Vagina (tissue), 2 donors: ENCODE results near the gene TPSD1. TPM values are rescaled to one million over a fixed set of nuclear protein-coding genes. Genes with fewer than 3 reads are reported as not detected.

Experiments used
- DNase-seq, 2 donors: peaks; one replicate each; pipeline ENCODE4 v3.0.0-alpha.2; 2017; ENCODE audit errors: extremely low spot score in 2 of 2
- H3K27ac ChIP-seq: fragments of 200-600 bp; sonication (generic); one replicate; pipeline ENCODE4 v1.5.1; 2019
- H3K27me3 ChIP-seq: fragments of 200-600 bp; sonication (generic); one replicate; pipeline ENCODE4 v1.5.1; 2019
- H3K36me3 ChIP-seq, 2 donors: fragments of 200-600 bp; sonication (generic); one replicate each; pipeline ENCODE4 v1.5.1; 2017 to 2019
- H3K4me1 ChIP-seq: fragments of 200-600 bp; sonication (generic); one replicate; pipeline ENCODE4 v1.5.1; 2019
- H3K4me3 ChIP-seq, 2 donors: fragments of 200-600 bp; sonication (generic); 1 replicate in 1 of 2; 2 replicates in 1 of 2; pipeline ENCODE4 v1.5.1; 2016 to 2019
- H3K9me3 ChIP-seq: fragments of 200-600 bp; sonication (generic); one replicate; pipeline ENCODE4 v1.5.1; 2019
- POLR2A ChIP-seq, 2 donors: fragments of 450-650 bp; IDR thresholded peaks; one replicate each; pipeline ENCODE4 v1.6.1; 2017; ENCODE audit warnings: antibody characterized with exemption in 2 of 2, mild to moderate bottlenecking in 2 of 2, moderate library complexity in 2 of 2
- POLR2AphosphoS5 ChIP-seq, 2 donors: sonication (generic); formaldehyde crosslinking; IDR thresholded peaks; one replicate each; pipeline ENCODE4 v1.9.0; 2017; ENCODE audit warnings: antibody characterized with exemption in 2 of 2, mild to moderate bottlenecking in 2 of 2, low read depth in 1 of 2; ENCODE audit not compliant: insufficient read depth in 1 of 2
- intact Hi-C: fragments of 100-400 bp; cut with DNase I; formaldehyde crosslinking; loops from one replicate; pipeline ENCODE4 v1.15.1; 2023
- total RNA-seq: library from RNA; depleted of rRNA; stranded (reverse); fragments of >200 nt; gene quantifications from one replicate; pipeline ENCODE4 v1.2.3, GENCODE V29; 2016
- TF ChIP-seq, protein P1 (sequence below), 3 experiments: fragments of 450-650 bp in 2 of 3; fragments of 200-600 bp in 1 of 3; sonication (generic) in 1 of 3; IDR thresholded peaks; one replicate each; pipeline ENCODE4 v1.5.1; 2017 to 2019; ENCODE audit warnings: antibody characterized with exemption in 3 of 3, mild to moderate bottlenecking in 2 of 3, moderate library complexity in 2 of 3

The TPSD1 gene
- total RNA-seq, 1 donor from 2014 or later, result 7.1 TPM

DNA sequence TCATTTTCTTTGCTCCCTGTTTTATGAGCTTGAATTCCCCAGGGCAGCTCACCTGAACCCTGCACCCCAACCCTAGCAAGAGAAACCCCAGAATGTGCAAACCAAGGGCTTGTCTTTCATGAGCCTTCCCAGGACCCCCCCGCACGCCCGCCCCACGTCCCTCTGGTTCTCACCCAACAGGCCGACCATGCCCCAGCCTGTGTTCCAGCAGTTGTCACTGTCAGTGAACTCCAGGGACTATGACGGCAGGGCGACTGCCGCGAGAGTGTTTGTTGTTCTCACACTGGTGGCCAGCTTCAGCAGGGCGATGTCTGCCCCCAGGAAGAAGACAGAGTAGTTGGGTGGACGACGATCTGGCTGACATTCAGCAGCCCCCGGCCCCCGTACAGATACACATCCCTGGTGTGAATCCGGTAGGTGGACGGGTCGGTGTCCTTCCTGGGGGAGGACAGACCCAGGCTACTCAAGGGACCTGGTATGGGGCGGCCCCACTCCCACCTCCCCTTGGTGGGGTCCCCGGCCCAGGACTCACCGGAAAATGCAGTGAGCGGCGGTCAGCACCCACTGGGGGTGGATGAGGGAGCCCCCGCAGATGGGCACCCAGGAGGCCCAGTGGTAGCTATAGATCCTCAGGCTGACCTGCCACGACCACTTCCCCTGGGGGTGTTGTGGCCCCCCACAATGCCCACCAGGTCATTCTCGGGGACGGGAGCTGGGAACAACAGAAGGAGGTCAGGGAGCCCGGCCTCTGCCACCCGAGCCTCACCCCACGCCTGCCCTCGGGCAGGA is 20.1 kb downstream of the TPSD1 start:
- peaks cover 8% of the 10 kb centered on the region for H3K4me1 ChIP-seq
- no peaks in the 10 kb centered on the region for H3K36me3 ChIP-seq
- intact Hi-C loops, result no loop called here
- H3K4me3 ChIP-seq, result no peak overlapping the region
- no peaks in the 10 kb centered on the region for H3K9me3 ChIP-seq
- DNase-seq, result no peak
- TF ChIP-seq, protein P1, sequence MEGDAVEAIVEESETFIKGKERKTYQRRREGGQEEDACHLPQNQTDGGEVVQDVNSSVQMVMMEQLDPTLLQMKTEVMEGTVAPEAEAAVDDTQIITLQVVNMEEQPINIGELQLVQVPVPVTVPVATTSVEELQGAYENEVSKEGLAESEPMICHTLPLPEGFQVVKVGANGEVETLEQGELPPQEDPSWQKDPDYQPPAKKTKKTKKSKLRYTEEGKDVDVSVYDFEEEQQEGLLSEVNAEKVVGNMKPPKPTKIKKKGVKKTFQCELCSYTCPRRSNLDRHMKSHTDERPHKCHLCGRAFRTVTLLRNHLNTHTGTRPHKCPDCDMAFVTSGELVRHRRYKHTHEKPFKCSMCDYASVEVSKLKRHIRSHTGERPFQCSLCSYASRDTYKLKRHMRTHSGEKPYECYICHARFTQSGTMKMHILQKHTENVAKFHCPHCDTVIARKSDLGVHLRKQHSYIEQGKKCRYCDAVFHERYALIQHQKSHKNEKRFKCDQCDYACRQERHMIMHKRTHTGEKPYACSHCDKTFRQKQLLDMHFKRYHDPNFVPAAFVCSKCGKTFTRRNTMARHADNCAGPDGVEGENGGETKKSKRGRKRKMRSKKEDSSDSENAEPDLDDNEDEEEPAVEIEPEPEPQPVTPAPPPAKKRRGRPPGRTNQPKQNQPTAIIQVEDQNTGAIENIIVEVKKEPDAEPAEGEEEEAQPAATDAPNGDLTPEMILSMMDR (IDR thresholded peaks at IDR 0.05), result no peak
- TF ChIP-seq POLR2AphosphoS5 (IDR thresholded peaks at IDR 0.05; ENCODE audit: insufficient read depth in 1 of 2, low read depth in 1 of 2), result no peak
- no peak for TF ChIP-seq POLR2A (IDR thresholded peaks at IDR 0.05)
- no peaks in the 10 kb centered on the region for H3K27me3 ChIP-seq
- no peak overlapping the region for H3K27ac ChIP-seq

DNA sequence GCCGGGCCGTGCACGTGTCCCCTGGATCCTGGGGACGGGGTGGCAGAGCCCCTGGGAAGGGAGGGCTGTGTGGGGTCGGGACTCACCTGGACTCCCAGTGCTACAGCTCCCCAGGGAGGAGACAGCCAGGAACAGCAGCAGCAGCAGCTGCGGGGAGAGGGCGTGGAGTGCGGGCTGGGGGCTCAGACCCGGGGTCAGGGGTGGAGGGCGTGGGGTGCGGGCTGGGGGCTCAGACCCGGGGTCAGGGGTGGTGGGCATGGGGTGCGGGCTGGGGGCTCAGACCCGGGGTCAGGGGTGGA is 20.7 kb downstream of the TPSD1 start:
- TF ChIP-seq, protein P1 (IDR thresholded peaks at IDR 0.05), result no peak
- no peak for TF ChIP-seq POLR2A (IDR thresholded peaks at IDR 0.05)
- no peak for TF ChIP-seq POLR2AphosphoS5 (IDR thresholded peaks at IDR 0.05; ENCODE audit: insufficient read depth in 1 of 2, low read depth in 1 of 2)
- Histone ChIP-seq H3K27me3 (no peaks in the 10 kb centered on the region), H3K9me3 (no peaks in the 10 kb centered on the region), H3K4me1 (peaks cover 8% of the 10 kb centered on the region), H3K4me3 (no peak overlapping the region), H3K27ac (no peak overlapping the region), H3K36me3 (no peaks in the 10 kb centered on the region)
- intact Hi-C loops, result no loop called here
- DNase-seq, result no peak

DNA sequence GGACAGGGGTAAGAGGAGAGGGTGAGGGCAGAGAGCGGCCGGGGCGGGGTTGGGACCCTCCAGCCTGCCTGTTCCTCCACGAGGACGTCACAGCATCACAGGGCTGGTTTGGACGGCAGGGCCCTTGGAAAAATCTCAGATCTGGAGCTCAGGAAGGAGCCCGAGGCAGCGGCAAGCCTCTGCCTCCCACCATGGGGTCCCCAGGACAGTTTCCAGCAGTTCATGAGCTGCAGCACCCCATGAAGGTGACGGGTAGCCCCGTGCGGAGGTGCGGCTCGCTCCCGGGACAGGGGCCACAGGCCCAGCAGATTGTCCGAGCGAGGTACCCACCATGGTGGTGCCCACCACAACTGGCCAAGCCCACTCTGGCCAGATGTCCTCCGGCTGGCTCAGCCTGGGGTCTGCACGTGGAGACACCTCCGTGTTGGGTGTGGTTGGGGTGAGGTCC is 21.3 kb downstream of the TPSD1 start:
- no peak for DNase-seq
- Histone ChIP-seq H3K4me1 (peaks cover 1% of the 10 kb centered on the region), H3K9me3 (no peaks in the 10 kb centered on the region), H3K4me3 (no peak overlapping the region), H3K27me3 (no peaks in the 10 kb centered on the region), H3K27ac (no peak overlapping the region), H3K36me3 (no peaks in the 10 kb centered on the region)
- TF ChIP-seq POLR2A (IDR thresholded peaks at IDR 0.05) (no peak), POLR2AphosphoS5 (IDR thresholded peaks at IDR 0.05; ENCODE audit: insufficient read depth in 1 of 2, low read depth in 1 of 2) (no peak)
- TF ChIP-seq, protein P1 (IDR thresholded peaks at IDR 0.05), result no peak
- intact Hi-C loops, result no loop called here

DNA sequence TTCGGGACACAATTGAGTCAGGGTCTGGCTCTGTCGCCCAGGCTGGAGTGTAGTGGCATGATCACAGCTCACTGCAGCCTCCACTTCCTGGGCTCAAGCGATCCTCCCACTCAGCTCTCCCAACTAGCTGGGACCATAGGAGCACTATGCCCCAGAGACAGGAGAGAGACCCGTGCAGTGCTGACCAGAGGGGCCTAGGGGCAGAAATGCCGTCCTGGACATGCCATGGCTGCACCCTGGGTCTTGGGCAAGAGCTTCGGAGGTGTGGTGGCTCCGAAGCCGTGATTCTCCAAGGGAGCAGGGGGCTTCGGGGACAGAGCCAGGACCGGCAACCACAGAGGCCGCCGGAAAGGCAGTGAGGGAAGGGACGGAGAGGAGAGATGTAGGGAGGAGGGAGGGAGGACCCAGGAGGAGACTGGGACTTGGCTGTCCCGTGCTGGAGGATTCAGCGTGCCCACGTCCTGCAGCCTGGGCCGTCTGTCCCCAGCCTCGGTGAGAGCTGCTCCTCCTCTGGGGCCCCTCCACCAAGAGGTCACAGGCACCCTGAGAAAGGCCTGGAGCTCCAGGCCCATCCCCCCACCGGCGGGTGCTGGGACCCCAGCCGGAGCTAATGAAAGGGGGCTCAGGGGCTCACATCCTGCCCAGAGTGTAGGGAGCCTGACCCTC is 21.9 kb downstream of the TPSD1 start:
- H3K27me3 ChIP-seq, result no peaks in the 10 kb centered on the region
- intact Hi-C loops, result no loop called here
- no peak for TF ChIP-seq POLR2AphosphoS5 (IDR thresholded peaks at IDR 0.05; ENCODE audit: insufficient read depth in 1 of 2, low read depth in 1 of 2)
- TF ChIP-seq, protein P1 (IDR thresholded peaks at IDR 0.05), result no peak
- TF ChIP-seq POLR2A (IDR thresholded peaks at IDR 0.05), result no peak

DNA sequence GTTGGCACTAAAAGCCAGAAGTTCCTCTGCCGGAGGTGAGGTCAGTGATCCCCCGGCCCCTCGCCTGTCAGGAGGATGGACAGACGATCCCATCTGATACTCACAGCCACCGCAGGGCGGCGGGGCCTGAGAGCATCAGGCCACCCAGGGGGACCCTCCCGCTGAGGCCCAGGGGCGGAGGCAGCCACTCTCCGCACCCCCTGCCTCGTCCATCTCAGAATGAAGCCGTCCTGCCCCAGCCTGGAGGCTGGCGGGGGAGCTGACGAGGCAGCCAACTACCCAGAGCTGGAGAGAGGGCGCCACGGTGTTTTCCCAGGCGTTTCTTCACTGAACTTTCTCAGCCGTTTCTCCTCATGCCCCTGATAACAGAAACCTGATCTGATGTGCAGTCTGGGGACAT is 22.6 kb downstream of the TPSD1 start:
- intact Hi-C loops, result no loop called here
- Histone ChIP-seq H3K4me1 (no peaks in the 10 kb centered on the region), H3K36me3 (no peaks in the 10 kb centered on the region), H3K4me3 (no peak overlapping the region), H3K27ac (no peak overlapping the region), H3K9me3 (no peaks in the 10 kb centered on the region), H3K27me3 (no peaks in the 10 kb centered on the region)
- TF ChIP-seq, protein P1 (IDR thresholded peaks at IDR 0.05), result no peak
- TF ChIP-seq POLR2A (IDR thresholded peaks at IDR 0.05) (no peak), POLR2AphosphoS5 (IDR thresholded peaks at IDR 0.05; ENCODE audit: insufficient read depth in 1 of 2, low read depth in 1 of 2) (no peak)
- DNase-seq, result no peak

More for the DNA sequence above, 21.9 kb downstream of the TPSD1 start:
- Histone ChIP-seq H3K9me3 (no peaks in the 10 kb centered on the region), H3K4me3 (no peak overlapping the region), H3K4me1 (no peaks in the 10 kb centered on the region), H3K27ac (no peak overlapping the region), H3K36me3 (no peaks in the 10 kb centered on the region)
- DNase-seq, result no peak
